ENCODE data around the gene PPP4R3A. TPM values are rescaled to one million over a fixed set of nuclear protein-coding genes. Genes with fewer than 3 reads are reported as not detected.
"Not testable (repeated sequence)": the region's sequence is repeated elsewhere in the genome, so short reads cannot be mapped to it uniquely, and the experiment has no call there.

Gene PPP4R3A
- total RNA-seq, 1 experiment from 2014 or later: 148 TPM

- no peaks in the 10 kb centered on the region for H3K79me1 ChIP-seq (ENCODE audit: insufficient read depth, low read depth, low read length, poor library complexity, severe bottlenecking)
- Mint-ChIP-seq H3K4me3 (no peak overlapping the region), H3K36me3 (ENCODE audit: insufficient read depth in 1 of 3, low read depth in 3 of 3) (peaks cover 0 to 8% (median 0%) of the 10 kb centered on the region in 3 experiments; a peak in 3 of 7 replicates), H3K27ac (no peak overlapping the region), H3K27me3 (ENCODE audit: low read depth) (no peaks in the 10 kb centered on the region; the same call in 1 of the 2 replicates), H3K4me1 (no peaks in the 10 kb centered on the region; a peak in 1 of 4 replicates), H3K9me3 (peaks cover 5 to 7% of the 10 kb centered on the region in 2 experiments; a peak in 2 of 5 replicates)
- H3K27ac ChIP-seq (ENCODE audit: insufficient read length, low read depth, low read length): no peak overlapping the region
- H3K9me3 ChIP-seq (ENCODE audit: control insufficient read depth, low read depth, low read length): peaks cover 9% of the 10 kb centered on the region
- H3K18ac ChIP-seq (ENCODE audit: insufficient read length, low read depth, low read length): no peak overlapping the region
- no peaks in the 10 kb centered on the region for H3K79me2 ChIP-seq (ENCODE audit: insufficient read depth, low read length)
- no peak overlapping the region for H3K4ac ChIP-seq (ENCODE audit: low read depth, low read length)
- H2BK12ac ChIP-seq (ENCODE audit: insufficient read length, low read depth, low read length): no peak overlapping the region
- H2BK15ac ChIP-seq (ENCODE audit: low read depth, low read length): no peak overlapping the region
- WGBS (ENCODE audit: extremely low coverage, insufficient read length, low lambda C conversion rate): no CpG with 5 or more reads among the region's 3 CpGs
- H2BK5ac ChIP-seq (ENCODE audit: insufficient read length, low read length): no peak overlapping the region
- no peak overlapping the region for H3K23ac ChIP-seq (ENCODE audit: insufficient read length, low read depth, low read length)
- H2AFZ ChIP-seq (ENCODE audit: low read length): no peak overlapping the region
- no peaks in the 10 kb centered on the region for H3K27me3 ChIP-seq (ENCODE audit: insufficient read depth, low read length)
- H2BK120ac ChIP-seq (ENCODE audit: low read depth, low read length, poor library complexity, severe bottlenecking): no peak overlapping the region
- TF ChIP-seq CTCF (conservative IDR thresholded peaks at IDR 0.05): no peak
- no peaks in the 10 kb centered on the region for H3K4me1 ChIP-seq (ENCODE audit: insufficient read depth, low read length)
- no peak overlapping the region for H3K9ac ChIP-seq (ENCODE audit: extremely low read depth, insufficient read length, low read length)
- no peak overlapping the region for H3K14ac ChIP-seq (ENCODE audit: insufficient read depth, low read length)
- no peak overlapping the region for H3K4me2 ChIP-seq (ENCODE audit: insufficient read depth, insufficient read length, low read length)
- H4K91ac ChIP-seq (ENCODE audit: insufficient read length, low read depth, low read length): no peak overlapping the region
- no peak for DNase-seq
- no peak overlapping the region for H2AK5ac ChIP-seq (ENCODE audit: insufficient read length, low read length)
- H2BK20ac ChIP-seq (ENCODE audit: low read depth, low read length, poor library complexity, severe bottlenecking): no peak overlapping the region
- H3T11ph ChIP-seq (ENCODE audit: low read length): no peak overlapping the region
- no peak overlapping the region for H4K8ac ChIP-seq (replicated peaks; ENCODE audit: insufficient read length, low read depth, low read length)
- no peaks in the 10 kb centered on the region for H4K20me1 ChIP-seq (ENCODE audit: control insufficient read depth, insufficient read depth, insufficient read length)
- H4K5ac ChIP-seq (ENCODE audit: insufficient read length, low read depth, low read length): no peak overlapping the region
- no peaks in the 10 kb centered on the region for H3K23me2 ChIP-seq (ENCODE audit: insufficient read length, low read depth, low read length, poor library complexity, severe bottlenecking)
- no peak overlapping the region for H3K56ac ChIP-seq (ENCODE audit: insufficient read length, low read depth, low read length)
Measured at GRCh38 chr14:91429385-91429784, 80.7 kb downstream of the PPP4R3A start.

DNA sequence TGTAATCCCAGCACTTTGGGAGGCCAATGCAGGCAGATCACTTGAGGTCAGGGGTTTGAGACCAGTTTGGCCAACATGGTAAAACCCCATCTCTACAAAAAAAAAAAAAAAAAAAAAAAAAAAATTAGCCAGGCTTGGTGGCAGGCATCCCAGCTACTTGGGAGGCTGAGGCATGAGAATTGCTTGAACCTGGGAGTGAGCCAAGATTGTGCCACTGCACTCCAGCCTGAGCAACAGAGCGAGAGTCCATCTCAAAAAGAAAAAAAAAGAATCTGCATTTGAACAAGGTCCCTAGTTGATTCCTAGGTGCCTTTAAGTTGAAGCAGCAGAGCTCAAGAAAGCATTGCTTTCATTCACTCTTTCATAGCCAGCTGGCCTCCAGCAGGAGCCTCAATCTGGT, 81.2 kb downstream of the PPP4R3A start:
- not testable (repeated sequence) for H3K79me2 ChIP-seq (ENCODE audit: insufficient read depth, low read length); H2AK5ac ChIP-seq (ENCODE audit: insufficient read length, low read length); H3T11ph ChIP-seq (ENCODE audit: low read length); H2BK120ac ChIP-seq (ENCODE audit: low read depth, low read length, poor library complexity, severe bottlenecking); H3K27me3 ChIP-seq (ENCODE audit: insufficient read depth, low read length); H3K23ac ChIP-seq (ENCODE audit: insufficient read length, low read depth, low read length); H2BK20ac ChIP-seq (ENCODE audit: low read depth, low read length, poor library complexity, severe bottlenecking); H4K20me1 ChIP-seq (ENCODE audit: control insufficient read depth, insufficient read depth, insufficient read length); H3K4me1 ChIP-seq (ENCODE audit: insufficient read depth, low read length); H3K36me3 Mint-ChIP-seq (ENCODE audit: insufficient read depth in 1 of 3, low read depth in 3 of 3); H3K9me3 Mint-ChIP-seq; H4K8ac ChIP-seq (replicated peaks; ENCODE audit: insufficient read length, low read depth, low read length); H2AFZ ChIP-seq (ENCODE audit: low read length); H3K18ac ChIP-seq (ENCODE audit: insufficient read length, low read depth, low read length); H3K14ac ChIP-seq (ENCODE audit: insufficient read depth, low read length); H2BK15ac ChIP-seq (ENCODE audit: low read depth, low read length); H3K4me3 Mint-ChIP-seq; H3K23me2 ChIP-seq (ENCODE audit: insufficient read length, low read depth, low read length, poor library complexity, severe bottlenecking); H3K79me1 ChIP-seq (ENCODE audit: insufficient read depth, low read depth, low read length, poor library complexity, severe bottlenecking); H3K27me3 Mint-ChIP-seq (ENCODE audit: low read depth); H3K4me1 Mint-ChIP-seq; H3K9ac ChIP-seq (ENCODE audit: extremely low read depth, insufficient read length, low read length); H2BK12ac ChIP-seq (ENCODE audit: insufficient read length, low read depth, low read length); H3K4me2 ChIP-seq (ENCODE audit: insufficient read depth, insufficient read length, low read length); H3K27ac Mint-ChIP-seq; DNase-seq; H4K91ac ChIP-seq (ENCODE audit: insufficient read length, low read depth, low read length); H2BK5ac ChIP-seq (ENCODE audit: insufficient read length, low read length); H3K27ac ChIP-seq (ENCODE audit: insufficient read length, low read depth, low read length); H4K5ac ChIP-seq (ENCODE audit: insufficient read length, low read depth, low read length); H3K4ac ChIP-seq (ENCODE audit: low read depth, low read length); H3K56ac ChIP-seq (ENCODE audit: insufficient read length, low read depth, low read length)
- peaks cover 11% of the 10 kb centered on the region for H3K9me3 ChIP-seq (ENCODE audit: control insufficient read depth, low read depth, low read length)
- WGBS (ENCODE audit: extremely low coverage, insufficient read length, low lambda C conversion rate): no CpG with 5 or more reads among the region's 1 CpG
